Measurements from ENCODE around the gene MRPS34.

MRPS34 gene

GRCh38 chr16:1769402-1770300 lies 3.3 kb downstream of the MRPS34 start:
- DNase-seq (ENCODE audit: low read depth): no peak

- no peak for DNase-seq (ENCODE audit: low read depth)
These were observed 4.0 kb downstream of the MRPS34 start for GRCh38 chr16:1768767-1769401.

- DNase-seq (ENCODE audit: low read depth): no peak
These were observed 4.7 kb downstream of the MRPS34 start for GRCh38 chr16:1768061-1768766.

GRCh38 chr16:1767116-1767994 lies 5.6 kb downstream of the MRPS34 start:
- DNase-seq (ENCODE audit: low read depth): no peak

GRCh38 chr16:1766701-1767100 lies 6.2 kb downstream of the MRPS34 start:
- DNase-seq (ENCODE audit: low read depth): no peak

GRCh38 chr16:1766231-1766630 lies 6.7 kb downstream of the MRPS34 start:
- no peak for DNase-seq (ENCODE audit: low read depth)

- DNase-seq (ENCODE audit: low read depth): no peak
These were observed 7.1 kb downstream of the MRPS34 start for GRCh38 chr16:1765826-1766225.

DNA sequence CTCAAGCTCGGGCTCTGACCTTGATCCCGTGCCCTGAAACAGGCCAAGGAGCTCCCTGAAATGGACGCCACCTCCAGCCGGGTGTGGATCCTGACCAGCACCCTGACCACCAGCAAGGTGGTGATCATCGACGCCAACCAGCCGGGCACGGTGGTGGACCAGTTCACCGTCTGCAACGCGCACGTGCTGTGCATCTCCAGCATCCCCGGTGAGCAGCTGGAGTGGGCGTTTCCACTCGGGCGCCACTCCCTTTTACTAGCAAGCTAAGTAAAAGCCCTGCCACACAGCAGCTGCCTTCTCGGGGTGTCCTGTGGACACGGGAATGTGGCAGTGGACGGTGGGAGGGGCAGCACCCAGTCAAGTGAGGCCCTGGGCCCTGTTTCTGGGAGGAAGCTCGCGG lies 8.0 kb downstream of the MRPS34 start:
- DNase-seq (ENCODE audit: low read depth): no peak

DNA sequence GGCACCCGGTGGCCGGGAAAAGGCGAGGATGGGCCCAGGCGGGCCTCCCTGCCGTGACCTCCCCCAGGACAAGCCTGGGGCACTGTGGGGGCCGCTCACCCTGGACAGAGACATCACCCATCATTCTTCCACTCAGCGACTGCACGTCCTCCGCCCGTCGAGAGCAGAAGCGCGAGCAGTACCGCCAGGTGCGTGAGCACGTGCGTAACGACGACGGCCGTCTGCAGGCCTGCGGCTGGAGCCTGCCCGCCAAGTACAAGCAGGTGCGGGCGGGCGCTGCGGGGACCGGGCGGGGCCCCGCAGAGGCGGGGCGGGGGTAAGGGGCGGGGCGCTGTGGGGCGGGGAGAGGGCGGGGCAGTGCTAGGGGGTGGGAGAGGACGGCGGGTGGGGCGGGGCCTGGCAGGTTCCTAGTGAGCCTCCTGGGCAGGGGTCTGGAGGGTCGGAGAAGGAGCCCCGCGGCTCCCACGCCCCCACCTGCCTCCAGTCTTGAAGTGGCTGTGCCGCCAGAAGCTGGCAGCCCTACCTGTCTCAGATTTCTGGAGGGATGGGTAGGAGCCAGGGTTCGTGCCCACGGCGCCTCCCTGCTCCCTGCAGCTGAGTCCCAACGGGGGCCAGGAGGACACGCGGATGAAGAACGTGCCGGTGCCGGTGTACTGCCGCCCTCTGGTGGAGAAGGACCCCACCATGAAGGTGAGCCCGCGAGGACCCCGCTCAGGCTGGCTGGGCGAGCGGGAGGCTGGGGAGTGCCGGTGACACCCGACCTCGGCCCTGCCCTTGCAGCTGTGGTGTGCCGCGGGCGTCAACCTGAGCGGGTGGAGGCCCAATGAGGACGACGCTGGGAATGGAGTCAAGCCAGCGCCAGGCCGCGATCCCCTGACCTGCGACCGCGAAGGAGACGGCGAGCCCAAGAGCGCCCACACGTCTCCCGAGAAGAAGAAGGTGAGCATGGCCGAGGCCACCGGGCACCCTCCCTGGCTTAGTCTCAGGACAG lies 9.1 kb downstream of the MRPS34 start:
- no peak for DNase-seq (ENCODE audit: low read depth)

- DNase-seq (ENCODE audit: low read depth): no peak
These were observed 9.9 kb downstream of the MRPS34 start for GRCh38 chr16:1762879-1763520.

GRCh38 chr16:1762196-1762878 lies 10.6 kb downstream of the MRPS34 start:
- no peak for DNase-seq (ENCODE audit: low read depth)

DNA sequence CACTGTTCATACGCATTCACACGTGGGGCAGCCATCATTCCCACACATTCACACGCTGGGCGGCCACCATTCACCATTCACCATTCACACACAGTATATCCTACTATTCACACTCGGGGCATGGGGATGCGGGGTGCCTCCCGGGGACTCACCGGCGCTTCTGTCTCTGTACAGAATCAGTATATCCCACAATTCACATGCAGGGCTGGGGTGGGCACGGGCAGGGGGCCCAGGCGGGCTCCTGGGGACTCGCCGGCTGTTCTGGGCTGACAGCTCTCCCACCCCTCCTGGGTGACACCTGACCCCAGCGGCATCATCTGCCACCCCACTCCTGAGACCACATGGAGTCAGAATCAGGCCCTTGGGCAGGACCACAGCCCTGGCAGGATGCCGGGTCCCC lies 11.2 kb downstream of the MRPS34 start:
- no peak for DNase-seq (ENCODE audit: low read depth)

- no peak for DNase-seq (ENCODE audit: low read depth)
These were observed 12.0 kb downstream of the MRPS34 start for GRCh38 chr16:1760911-1761310.

GRCh38 chr16:1759511-1759910 lies 13.4 kb downstream of the MRPS34 start:
- DNase-seq (ENCODE audit: low read depth): no peak

DNA sequence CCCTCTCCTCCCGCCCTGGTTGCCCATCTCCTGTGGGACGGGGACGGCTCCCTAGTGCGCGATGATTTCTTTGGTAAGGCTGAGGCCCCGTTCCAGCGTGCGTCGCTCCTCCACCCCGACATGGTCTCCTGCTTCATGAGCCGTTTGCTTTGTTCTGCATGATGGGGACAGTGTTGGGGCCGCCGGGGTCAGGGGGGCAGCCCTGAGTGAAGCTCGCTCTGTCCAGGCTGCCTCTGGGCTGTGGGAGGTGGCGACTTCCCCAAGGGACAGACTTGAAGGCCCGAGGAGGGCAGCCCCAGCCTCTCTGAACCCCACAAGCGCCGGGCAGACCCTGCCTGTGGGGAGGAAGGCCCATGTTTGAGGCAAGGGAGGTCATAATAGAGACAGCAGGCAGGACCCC lies 14.0 kb downstream of the MRPS34 start:
- DNase-seq (ENCODE audit: low read depth): no peak

GRCh38 chr16:1757714-1758461 lies 15.0 kb downstream of the MRPS34 start:
- DNase-seq (ENCODE audit: low read depth): no peak

- DNase-seq (ENCODE audit: low read depth): no peak
These were observed 18.7 kb downstream of the MRPS34 start for GRCh38 chr16:1754204-1754603.

GRCh38 chr16:1752853-1753252 lies 20.1 kb downstream of the MRPS34 start:
- no peak for DNase-seq (ENCODE audit: low read depth)

DNA sequence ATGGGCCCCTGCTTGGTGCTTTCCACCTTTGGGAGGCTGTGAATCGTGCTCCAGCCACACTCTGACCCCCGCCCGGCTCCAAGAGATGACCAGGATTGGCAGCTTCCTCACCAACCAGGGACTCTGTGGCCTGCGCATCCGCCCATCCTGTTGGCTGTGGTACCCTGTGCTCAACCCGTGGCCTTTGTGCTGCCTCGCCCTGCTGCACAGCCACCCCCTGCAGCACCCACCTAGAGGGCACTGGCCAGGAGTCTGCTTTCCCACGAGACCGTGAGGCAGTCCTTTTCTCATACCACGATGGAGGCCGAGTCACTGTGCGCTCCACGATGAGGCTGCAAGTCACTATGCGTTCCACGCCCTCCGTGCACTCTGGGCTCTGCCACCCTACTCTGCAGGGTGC lies 21.0 kb downstream of the MRPS34 start:
- no peak for DNase-seq (ENCODE audit: low read depth)
